Adipocyte (in vitro differentiated cells): Measurements from ENCODE around the gene DEXI.

Experiments used
- DNase-seq: peaks from one replicate; pipeline ENCODE4 v3.0.0-alpha.2; 2015; ENCODE audit warnings: low read depth
- H3K27me3 ChIP-seq: replicated peaks from 2 replicates; pipeline ENCODE4 v1.7.0; 2013; ENCODE audit warnings: mild to moderate bottlenecking, low read length, moderate library complexity; ENCODE audit not compliant: control insufficient read depth, insufficient read depth
- H3K36me3 ChIP-seq: 2 replicates; pipeline ENCODE4 v1.7.0; 2013; ENCODE audit warnings: low read length, mild to moderate bottlenecking, moderate library complexity; ENCODE audit not compliant: control insufficient read depth, insufficient read depth, severe bottlenecking
- H3K4me1 ChIP-seq: 2 replicates; pipeline ENCODE4 v1.7.0; 2013; ENCODE audit warnings: mild to moderate bottlenecking, low read length, moderate library complexity; ENCODE audit not compliant: control insufficient read depth, insufficient read depth
- H3K4me3 ChIP-seq: 2 replicates; pipeline ENCODE4 v1.7.0; 2013; ENCODE audit warnings: mild to moderate bottlenecking, low read length, moderate library complexity
- H3K9ac ChIP-seq: 2 replicates; pipeline ENCODE4 v1.7.0; 2013; ENCODE audit warnings: mild to moderate bottlenecking, low read length, moderate library complexity
- H3K9me3 ChIP-seq: 2 replicates; pipeline ENCODE4 v1.7.0; 2013; ENCODE audit warnings: mild to moderate bottlenecking, low read length, moderate library complexity; ENCODE audit not compliant: control insufficient read depth

The DEXI gene

GRCh38 chr16:10980813-10981212 lies 38.5 kb upstream of the DEXI start:
- Histone ChIP-seq H3K9me3 (no peaks in the 10 kb centered on the region), H3K36me3 (peaks cover 19% of the 10 kb centered on the region), H3K9ac (no peak overlapping the region), H3K4me3 (no peak overlapping the region), H3K4me1 (peaks cover 26% of the 10 kb centered on the region), H3K27me3 (no peaks in the 10 kb centered on the region)
- no peak for DNase-seq

- no peak overlapping the region for H3K9ac ChIP-seq
- no peak for DNase-seq
- H3K4me3 ChIP-seq = no peak overlapping the region
- H3K4me1 ChIP-seq = peaks cover 26% of the 10 kb centered on the region
- H3K9me3 ChIP-seq = no peaks in the 10 kb centered on the region
- H3K36me3 ChIP-seq = peaks cover 21% of the 10 kb centered on the region
- H3K27me3 ChIP-seq = no peaks in the 10 kb centered on the region
Measured at GRCh38 chr16:10979717-10980601, 37.7 kb upstream of the DEXI start.

- no peak for DNase-seq
- H3K36me3 ChIP-seq = peaks cover 25% of the 10 kb centered on the region
- peaks cover 17% of the 10 kb centered on the region for H3K4me1 ChIP-seq
Measured at GRCh38 chr16:10978871-10979446, 36.7 kb upstream of the DEXI start.

GRCh38 chr16:10978124-10978523 lies 35.9 kb upstream of the DEXI start:
- DNase-seq = no peak
- Histone ChIP-seq H3K36me3 (peaks cover 27% of the 10 kb centered on the region), H3K9ac (no peak overlapping the region), H3K27me3 (no peaks in the 10 kb centered on the region), H3K4me1 (peaks cover 15% of the 10 kb centered on the region), H3K9me3 (no peaks in the 10 kb centered on the region), H3K4me3 (no peak overlapping the region)

More at GRCh38 chr16:10978871-10979446, 36.7 kb upstream of the DEXI start:
- no peaks in the 10 kb centered on the region for H3K27me3 ChIP-seq
- H3K4me3 ChIP-seq = no peak overlapping the region
- H3K9me3 ChIP-seq = no peaks in the 10 kb centered on the region
- no peak overlapping the region for H3K9ac ChIP-seq

- Histone ChIP-seq H3K36me3 (peaks cover 32% of the 10 kb centered on the region), H3K4me3 (no peak overlapping the region), H3K9me3 (no peaks in the 10 kb centered on the region), H3K4me1 (peaks cover 7% of the 10 kb centered on the region), H3K27me3 (no peaks in the 10 kb centered on the region), H3K9ac (no peak overlapping the region)
- no peak for DNase-seq
Measured at GRCh38 chr16:10976634-10977033, 34.4 kb upstream of the DEXI start.

- no peaks in the 10 kb centered on the region for H3K9me3 ChIP-seq
- H3K4me1 ChIP-seq = peaks cover 8% of the 10 kb centered on the region
- H3K27me3 ChIP-seq = no peaks in the 10 kb centered on the region
- peaks cover 40% of the 10 kb centered on the region for H3K36me3 ChIP-seq
- no peak overlapping the region for H3K9ac ChIP-seq
- no peak overlapping the region for H3K4me3 ChIP-seq
- DNase-seq = no peak
Measured at GRCh38 chr16:10972819-10973464, 30.7 kb upstream of the DEXI start.

DNA sequence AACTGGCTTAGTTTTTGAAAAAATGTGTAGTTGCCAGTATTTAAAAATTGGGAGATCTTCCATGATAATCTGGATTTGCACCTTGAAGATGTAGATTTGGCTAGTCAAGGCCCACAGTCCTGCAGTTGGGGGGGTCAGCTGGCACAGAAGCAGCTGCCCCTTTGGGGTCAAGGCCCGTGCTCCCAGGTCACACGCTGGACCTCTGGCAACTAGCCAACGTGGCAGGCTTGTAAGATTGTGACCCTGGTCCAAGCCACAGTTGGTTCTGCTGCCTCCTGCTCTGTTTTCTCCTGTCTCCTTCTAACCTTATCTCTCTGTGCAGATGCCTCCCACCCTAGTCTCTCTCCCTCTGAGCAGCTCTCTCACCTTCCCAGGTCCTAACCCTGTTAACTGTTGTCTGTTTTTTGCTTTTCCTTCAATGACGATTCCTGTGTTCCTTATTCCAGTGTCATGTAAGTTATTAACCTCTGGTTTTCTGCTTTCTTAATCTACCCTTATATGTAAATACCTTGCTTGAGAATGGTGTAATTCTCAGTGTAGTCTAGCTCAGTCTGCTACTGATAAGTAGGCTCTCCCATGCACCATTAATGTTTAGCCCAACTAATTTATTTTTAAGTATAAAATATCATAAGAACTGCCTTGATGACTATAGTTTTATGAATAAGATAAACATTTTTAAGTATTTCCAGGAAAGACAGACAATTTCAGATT lies 30.0 kb upstream of the DEXI start:
- H3K4me3 ChIP-seq = peak overlapping the region; percentile 9
- peaks cover 8% of the 10 kb centered on the region for H3K4me1 ChIP-seq
- H3K9ac ChIP-seq = no peak overlapping the region
- H3K9me3 ChIP-seq = no peaks in the 10 kb centered on the region
- H3K36me3 ChIP-seq = peaks cover 37% of the 10 kb centered on the region
- no peaks in the 10 kb centered on the region for H3K27me3 ChIP-seq
- DNase-seq = no peak

GRCh38 chr16:10971560-10971961 lies 29.3 kb upstream of the DEXI start:
- peaks cover 44% of the 10 kb centered on the region for H3K36me3 ChIP-seq
- H3K9ac ChIP-seq = no peak overlapping the region
- peak overlapping the region; percentile 9 for H3K4me3 ChIP-seq
- H3K27me3 ChIP-seq = no peaks in the 10 kb centered on the region
- DNase-seq = peak; percentile 95
- H3K4me1 ChIP-seq = peaks cover 8% of the 10 kb centered on the region
- no peaks in the 10 kb centered on the region for H3K9me3 ChIP-seq

DNA sequence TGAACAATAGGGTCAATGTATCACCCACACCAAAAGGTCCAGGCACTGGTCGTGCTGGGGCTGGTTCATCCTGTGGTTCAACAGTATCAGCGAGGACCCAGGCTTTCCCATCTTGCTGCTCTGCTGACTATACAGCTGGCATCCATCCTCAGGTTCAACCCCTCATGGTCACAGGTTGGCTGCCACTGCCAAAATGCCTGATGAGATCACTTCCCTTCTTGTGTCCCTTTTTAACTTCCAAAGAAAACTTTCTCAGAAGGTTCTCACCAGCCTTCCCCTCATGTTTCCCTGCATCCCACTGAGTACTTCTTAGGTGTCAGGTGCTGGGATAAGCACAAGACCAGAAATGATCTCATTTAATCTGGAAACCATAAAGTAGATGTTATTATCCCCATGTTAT lies 27.8 kb upstream of the DEXI start:
- Histone ChIP-seq H3K9me3 (no peaks in the 10 kb centered on the region), H3K9ac (no peak overlapping the region), H3K4me1 (peaks cover 8% of the 10 kb centered on the region), H3K36me3 (peaks cover 41% of the 10 kb centered on the region), H3K4me3 (no peak overlapping the region), H3K27me3 (no peaks in the 10 kb centered on the region)
- no peak for DNase-seq

- Histone ChIP-seq H3K36me3 (peaks cover 42% of the 10 kb centered on the region), H3K27me3 (no peaks in the 10 kb centered on the region), H3K4me1 (peaks cover 8% of the 10 kb centered on the region)
Measured at GRCh38 chr16:10969615-10970014, 27.3 kb upstream of the DEXI start.

GRCh38 chr16:10968498-10968897 lies 26.2 kb upstream of the DEXI start:
- Histone ChIP-seq H3K4me3 (no peak overlapping the region), H3K9me3 (no peaks in the 10 kb centered on the region), H3K36me3 (peaks cover 43% of the 10 kb centered on the region), H3K9ac (no peak overlapping the region), H3K27me3 (no peaks in the 10 kb centered on the region), H3K4me1 (peaks cover 13% of the 10 kb centered on the region)
- no peak for DNase-seq

More at GRCh38 chr16:10969615-10970014, 27.3 kb upstream of the DEXI start:
- H3K4me3 ChIP-seq = no peak overlapping the region
- DNase-seq = no peak
- no peaks in the 10 kb centered on the region for H3K9me3 ChIP-seq
- H3K9ac ChIP-seq = no peak overlapping the region
